ENCODE results near the gene COL4A1.

Gene COL4A1

GRCh38 chr13:110187641-110188161 lies 119.3 kb downstream of the COL4A1 start:
- DNase-seq: no peak

DNA sequence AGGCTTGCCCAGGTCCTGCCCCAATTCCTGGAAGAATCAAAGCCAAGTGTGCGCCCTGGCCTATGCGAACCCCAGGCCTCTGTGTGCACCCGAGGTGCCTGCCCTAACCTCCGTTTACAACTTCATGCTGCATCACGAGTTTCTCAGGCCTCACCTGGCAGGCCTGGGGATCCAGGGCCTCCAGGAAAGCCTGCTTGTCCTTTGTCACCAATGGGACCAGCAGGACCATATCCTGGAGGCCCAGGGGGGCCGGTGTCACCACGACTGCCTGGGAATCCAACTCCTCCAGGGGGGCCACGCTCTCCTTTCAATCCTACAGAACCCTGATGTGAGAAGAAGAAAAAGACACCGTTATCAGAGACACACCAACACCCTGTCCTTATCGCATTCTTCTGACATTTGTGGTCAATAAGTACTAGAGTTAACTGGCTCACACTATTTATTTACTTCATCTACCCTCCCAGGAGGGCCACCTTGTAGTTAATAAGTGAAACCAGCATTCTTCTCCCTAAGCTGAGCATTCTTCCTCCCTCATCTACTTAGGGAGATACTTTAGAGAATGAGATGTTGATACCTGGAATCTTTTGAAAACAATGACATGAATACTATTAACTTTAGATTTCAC lies 120.6 kb downstream of the COL4A1 start:
- no peak for DNase-seq

DNA sequence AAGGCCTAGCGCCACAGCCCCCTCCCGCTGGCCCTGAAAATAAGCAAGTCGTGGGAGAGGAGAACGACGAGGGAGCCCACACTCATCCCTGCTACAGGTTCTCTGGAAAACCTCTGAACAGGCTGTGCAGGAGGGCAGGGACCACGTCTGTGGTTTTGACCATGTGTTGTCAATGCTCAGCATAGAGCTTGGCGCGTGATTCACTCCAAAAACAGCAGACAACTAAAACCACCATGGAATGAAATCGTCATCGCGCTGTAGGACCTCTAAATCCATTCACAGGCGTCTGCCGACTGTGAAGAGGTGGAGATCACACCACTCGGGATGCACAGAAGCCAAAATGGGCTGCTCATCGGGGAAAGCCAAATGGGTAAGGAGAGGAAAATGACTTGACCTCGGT lies 121.3 kb downstream of the COL4A1 start:
- DNase-seq: no peak

GRCh38 chr13:110183910-110184309 lies 123.0 kb downstream of the COL4A1 start:
- no peak for DNase-seq

GRCh38 chr13:110182461-110182860 lies 124.5 kb downstream of the COL4A1 start:
- no peak for DNase-seq

- DNase-seq: no peak
These were observed 125.0 kb downstream of the COL4A1 start for GRCh38 chr13:110182003-110182402.

- DNase-seq: no peak
These were observed 127.2 kb downstream of the COL4A1 start for GRCh38 chr13:110179857-110180147.

GRCh38 chr13:110179116-110179856 lies 127.7 kb downstream of the COL4A1 start:
- DNase-seq: no peak

- no peak for DNase-seq
These were observed 129.2 kb downstream of the COL4A1 start for GRCh38 chr13:110177790-110178189.

DNA sequence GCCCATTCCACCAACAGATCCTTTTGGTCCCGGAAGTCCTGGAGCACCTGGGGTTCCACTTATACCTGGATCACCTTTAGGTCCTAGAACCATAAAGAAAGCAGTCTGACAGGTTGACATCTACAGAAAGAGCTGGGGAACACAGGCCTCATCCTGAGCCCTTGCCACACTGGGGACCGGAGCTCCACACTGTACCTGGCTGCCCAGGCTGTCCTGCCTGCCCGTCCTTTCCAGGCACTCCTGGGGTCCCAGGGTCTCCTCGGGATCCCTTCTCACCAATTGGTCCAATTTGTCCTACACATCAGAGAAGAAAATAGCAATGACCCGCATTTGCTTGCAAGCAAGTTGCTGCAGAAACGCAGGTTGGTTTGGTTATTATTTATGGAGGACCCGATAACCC lies 130.5 kb downstream of the COL4A1 start:
- DNase-seq: no peak

GRCh38 chr13:110173247-110173818 lies 133.6 kb downstream of the COL4A1 start:
- DNase-seq: no peak

DNA sequence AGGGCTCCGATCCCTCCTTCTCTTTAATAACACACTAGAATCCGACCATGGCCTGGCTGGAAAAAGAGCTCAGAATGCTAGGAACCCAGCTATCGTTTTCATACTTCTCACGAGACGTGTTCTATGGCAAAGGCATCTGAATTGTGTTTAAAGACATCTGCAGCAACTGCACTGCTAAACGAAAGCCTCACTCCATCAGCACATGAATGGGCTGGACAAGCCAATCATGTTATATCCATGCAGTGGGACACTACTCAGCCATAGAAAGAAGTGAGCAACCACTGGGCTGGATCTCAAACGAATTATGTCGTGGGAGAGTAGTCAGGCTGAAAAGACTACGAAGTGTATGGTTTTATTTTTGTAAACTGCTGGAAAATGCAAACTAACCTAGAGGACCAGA lies 136.1 kb downstream of the COL4A1 start:
- DNase-seq: no peak

GRCh38 chr13:110170020-110170790 lies 136.8 kb downstream of the COL4A1 start:
- no peak for DNase-seq

DNA sequence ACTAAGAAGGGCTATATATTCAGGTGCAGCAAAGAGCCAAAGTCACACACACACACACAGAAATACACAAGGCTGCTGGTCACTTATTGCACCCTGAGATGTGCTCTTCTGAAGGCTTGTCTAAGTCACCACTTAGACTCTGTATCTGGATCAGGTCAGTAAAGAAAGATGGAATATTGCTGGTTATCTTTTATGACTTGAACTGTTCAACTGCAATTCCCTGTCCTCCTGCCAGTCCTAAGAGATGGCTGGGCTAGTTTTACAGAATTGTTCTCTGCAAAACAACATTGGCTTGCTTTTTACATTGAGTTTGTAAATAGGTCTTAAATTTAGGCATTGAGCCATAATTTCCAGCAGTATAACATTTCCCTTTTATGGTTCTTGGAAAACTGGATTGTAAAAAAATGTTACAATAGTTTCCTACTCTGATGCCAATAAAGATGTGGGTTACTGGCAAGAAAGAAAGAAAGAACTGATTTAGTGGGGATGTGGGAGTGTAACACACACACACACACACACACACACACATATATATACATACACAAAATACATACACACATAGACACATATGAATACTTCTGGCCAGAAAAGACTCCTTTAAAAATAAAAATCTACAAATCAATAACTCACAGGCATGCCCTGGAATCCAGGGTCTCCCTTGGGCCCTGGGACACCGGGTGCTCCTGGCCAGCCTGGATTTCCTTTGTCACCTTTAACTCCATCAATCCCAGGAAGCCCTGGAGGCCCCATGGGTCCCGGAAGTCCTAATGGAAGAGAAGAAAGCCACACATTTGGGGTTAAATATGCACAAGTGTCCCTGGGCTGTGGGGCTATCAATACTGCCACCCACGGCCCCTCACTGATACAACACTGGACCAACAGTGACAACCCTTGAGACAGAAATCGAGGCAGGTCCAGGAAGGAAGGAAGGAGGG lies 137.7 kb downstream of the COL4A1 start:
- no peak for DNase-seq

GRCh38 chr13:110166598-110166997 lies 140.4 kb downstream of the COL4A1 start:
- DNase-seq: no peak

GRCh38 chr13:110164706-110165105 lies 142.3 kb downstream of the COL4A1 start:
- no peak for DNase-seq

DNA sequence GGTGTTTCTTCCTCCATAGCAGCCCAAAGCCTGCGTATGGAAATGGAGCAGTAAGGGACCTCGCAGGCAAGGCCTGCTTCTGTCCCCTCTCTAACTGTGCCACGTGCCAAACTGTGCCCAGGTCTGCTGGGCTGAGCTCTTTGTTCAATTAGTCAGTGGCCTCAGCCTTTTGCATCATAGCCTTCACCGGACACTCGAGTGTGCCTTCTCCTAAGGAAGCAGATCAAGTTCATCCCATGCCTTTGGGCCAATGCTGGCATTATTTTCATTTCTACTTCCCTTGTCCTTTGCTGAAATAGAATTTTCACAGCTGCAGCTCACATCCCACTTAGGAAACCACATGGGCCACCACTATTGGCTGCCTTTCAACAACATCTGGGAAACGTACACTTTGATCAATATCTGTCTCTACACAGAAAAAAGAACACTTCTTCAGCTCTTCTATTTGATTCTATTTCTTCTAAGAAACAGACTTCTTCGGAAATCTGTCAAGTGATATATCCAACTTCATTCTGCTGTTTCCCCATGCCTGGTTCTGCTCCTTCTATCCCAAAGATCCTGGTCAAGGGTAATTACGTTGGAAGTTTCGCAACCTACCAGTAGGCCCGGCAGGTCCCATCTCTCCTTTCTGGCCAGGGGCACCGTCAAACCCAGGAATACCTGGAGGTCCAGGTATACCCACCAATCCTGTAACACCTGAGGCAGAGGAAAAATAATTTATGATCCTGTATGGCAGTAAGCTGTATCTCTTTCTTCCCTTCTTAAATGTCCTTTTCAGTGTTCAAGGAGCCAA lies 143.9 kb downstream of the COL4A1 start:
- DNase-seq: no peak

DNA sequence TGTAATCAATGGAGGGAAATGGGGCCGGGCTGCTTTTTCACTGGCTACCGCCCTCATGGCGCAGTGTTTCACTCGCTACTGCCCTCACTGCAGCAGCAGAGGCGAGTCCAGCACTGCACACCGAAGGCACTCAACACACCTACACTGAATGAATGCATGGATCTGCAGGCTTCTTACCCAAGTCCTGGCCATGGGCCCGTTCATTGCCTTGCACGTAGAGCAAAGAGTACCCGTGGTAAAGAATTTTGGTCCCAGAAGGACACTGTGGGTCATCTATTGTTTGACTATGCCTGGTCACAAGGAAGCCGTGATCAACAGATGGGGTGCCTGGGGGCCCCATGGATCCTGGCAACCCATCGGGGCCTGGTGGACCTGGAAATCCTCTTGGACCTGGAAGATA lies 144.9 kb downstream of the COL4A1 start:
- DNase-seq: no peak

- no peak for DNase-seq
These were observed 145.7 kb downstream of the COL4A1 start for GRCh38 chr13:110161112-110161882.

DNA sequence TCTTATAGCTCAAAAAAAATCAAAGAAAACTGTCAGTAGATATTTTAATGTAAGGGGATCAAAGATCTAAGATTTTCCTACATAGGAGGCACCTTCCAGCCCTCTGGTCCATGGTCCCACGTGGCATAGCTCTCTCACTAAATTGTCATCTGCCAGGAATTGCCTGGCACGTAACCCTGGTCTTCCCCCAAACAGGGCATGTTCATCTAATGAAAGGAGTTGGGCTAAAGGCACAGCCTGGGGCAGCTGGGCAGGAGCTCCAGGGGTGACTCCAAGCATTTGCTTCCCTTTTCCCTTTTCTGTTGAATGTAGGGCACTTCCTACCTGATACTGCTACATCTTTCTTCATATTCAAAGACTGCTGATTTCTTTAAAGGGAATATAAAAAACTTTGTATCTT lies 148.7 kb downstream of the COL4A1 start:
- DNase-seq: no peak

GRCh38 chr13:110157718-110158117 lies 149.2 kb downstream of the COL4A1 start:
- no peak for DNase-seq
